Liver (tissue), 9 donors: Measurements from ENCODE around the gene KISS1. TPM values are rescaled to one million over a fixed set of nuclear protein-coding genes. Genes with fewer than 3 reads are reported as not detected.
"Not testable (repeated sequence)": the region's sequence is repeated elsewhere in the genome, so short reads cannot be mapped to it uniquely, and the experiment has no call there.

Source experiments
- DNase-seq: peaks from one replicate; pipeline ENCODE4 v3.0.0-alpha.2; 2017; ENCODE audit warnings: low spot score
- H3K27ac ChIP-seq, 2 donors: one replicate each; pipeline ENCODE4 v1.7.0; 2013; ENCODE audit warnings: inconsistent platforms in 2 of 2, low read length in 2 of 2, control low read depth in 1 of 2, low read depth in 1 of 2, mild to moderate bottlenecking in 1 of 2
- H3K27me3 ChIP-seq, 4 donors: one replicate each; pipeline versions ENCODE4 v1.6.1 to v1.7.0; 2013; ENCODE audit warnings: low read length in 3 of 4, inconsistent platforms in 1 of 4, mild to moderate bottlenecking in 1 of 4, moderate library complexity in 1 of 4; ENCODE audit not compliant: control insufficient read depth in 4 of 4, insufficient read depth in 4 of 4
- H3K36me3 ChIP-seq, 4 donors: one replicate each; pipeline versions ENCODE4 v1.6.1 to v1.7.0; 2013; ENCODE audit warnings: low read length in 3 of 4, mild to moderate bottlenecking in 3 of 4, low read depth in 1 of 4, moderate library complexity in 1 of 4; ENCODE audit not compliant: control insufficient read depth in 4 of 4, insufficient read depth in 3 of 4
- H3K4me1 ChIP-seq, 4 donors: one replicate each; pipeline versions ENCODE4 v1.6.1 to v1.7.0; 2013; ENCODE audit warnings: low read length in 3 of 4, mild to moderate bottlenecking in 3 of 4, moderate library complexity in 1 of 4; ENCODE audit not compliant: control insufficient read depth in 4 of 4, insufficient read depth in 4 of 4
- H3K4me3 ChIP-seq, 3 donors: one replicate each; pipeline versions ENCODE4 v1.6.1 to v1.7.0; 2013; ENCODE audit warnings: low read length in 3 of 3, control low read depth in 1 of 3, low read depth in 1 of 3, mild to moderate bottlenecking in 1 of 3
- H3K9ac ChIP-seq, 2 donors: one replicate each; pipeline ENCODE4 v1.7.0; 2013; ENCODE audit warnings: low read length in 2 of 2, mild to moderate bottlenecking in 2 of 2, moderate library complexity in 2 of 2, control low read depth in 1 of 2, low read depth in 1 of 2
- H3K9me3 ChIP-seq, 4 donors: one replicate each; pipeline versions ENCODE4 v1.6.1 to v1.7.0; 2013; ENCODE audit warnings: low read length in 3 of 4; ENCODE audit not compliant: control insufficient read depth in 4 of 4
- ATF3 ChIP-seq: IDR thresholded peaks from 2 replicates; pipeline ENCODE4 v1.6.1; 2016; ENCODE audit warnings: antibody characterized with exemption
- CTCF ChIP-seq: fragments of 150-350 bp; IDR thresholded peaks from 2 replicates; pipeline ENCODE4 v1.5.1; 2017; ENCODE audit warnings: improper control_type of control experiment, low read depth, low read length; ENCODE audit not compliant: missing input control
- FOXA1 ChIP-seq: IDR thresholded peaks from 2 replicates; pipeline ENCODE4 v1.6.1; 2016; ENCODE audit warnings: antibody characterized with exemption
- FOXA2 ChIP-seq: IDR thresholded peaks from 2 replicates; pipeline ENCODE4 v1.6.1; 2016; ENCODE audit warnings: antibody characterized with exemption
- GABPA ChIP-seq, 2 donors: IDR thresholded peaks in 1 of 2; conservative IDR thresholded peaks in 1 of 2; 2 replicates each; pipeline ENCODE4 v1.6.1; 2016; ENCODE audit warnings: antibody characterized with exemption in 2 of 2, mild to moderate bottlenecking in 1 of 2, moderate library complexity in 1 of 2
- HNF4A ChIP-seq, 2 donors: conservative IDR thresholded peaks; 2 replicates each; pipeline ENCODE4 v1.6.1; 2016; ENCODE audit warnings: antibody characterized with exemption in 2 of 2, mild to moderate bottlenecking in 2 of 2
- HNF4G ChIP-seq: IDR thresholded peaks from 2 replicates; pipeline ENCODE4 v1.6.1; 2016; ENCODE audit warnings: antibody characterized with exemption
- JUND ChIP-seq, 2 donors: IDR thresholded peaks; 2 replicates each; pipeline ENCODE4 v1.6.1; 2016; ENCODE audit warnings: antibody characterized with exemption in 2 of 2
- NR2F2 ChIP-seq: IDR thresholded peaks from 2 replicates; pipeline ENCODE4 v1.6.1; 2016; ENCODE audit warnings: antibody characterized with exemption
- REST ChIP-seq: IDR thresholded peaks from 2 replicates; pipeline ENCODE4 v1.6.1; 2016; ENCODE audit warnings: antibody characterized with exemption, mild to moderate bottlenecking
- SP1 ChIP-seq: IDR thresholded peaks from 2 replicates; pipeline ENCODE4 v1.6.1; 2018; ENCODE audit warnings: antibody characterized with exemption, mild to moderate bottlenecking
- TAF1 ChIP-seq: conservative IDR thresholded peaks from 2 replicates; pipeline ENCODE4 v1.6.1; 2016; ENCODE audit warnings: antibody characterized with exemption, mild to moderate bottlenecking
- YY1 ChIP-seq: IDR thresholded peaks from 2 replicates; pipeline ENCODE4 v1.6.1; 2016; ENCODE audit warnings: antibody characterized with exemption, mild to moderate bottlenecking
- ZBTB33 ChIP-seq: IDR thresholded peaks from 2 replicates; pipeline ENCODE4 v1.6.1; 2016; ENCODE audit warnings: antibody characterized with exemption
- WGBS: extraction: QIAGEN DNeasy Blood & Tissue Kit; methylation state at CpG from one replicate; pipeline ENCODE4 v1.1.7; 2013; 5-methylcytosine and 5-hydroxymethylcytosine counted together
- polyA plus RNA-seq, 2 donors: library from polyadenylated mRNA; stranded (reverse) in 1 of 2; unstranded in 1 of 2; fragments of 200-250 nt in 1 of 2; fragments of >200 nt in 1 of 2; fragmentation: Nextera tagmentation in 1 of 2; extraction: Ambion mirVana in 1 of 2; gene quantifications; one replicate each; pipeline versions ENCODE4 v1.2.1 to v1.2.3, GENCODE V29; 2013 to 2015
- total RNA-seq, 2 donors: library from RNA; depleted of rRNA; stranded (reverse); fragments of >200 nt; gene quantifications; one replicate each; pipeline ENCODE4 v1.2.3, GENCODE V29; 2014
- donor health status: healthy.
- donor health status: healthy.
- donor health status: healthy.
- donor health status: healthy.
- donor health status: healthy.

Gene KISS1
- total and polyA plus RNA-seq, 4 donors: 0.50 to 1.4 TPM; not detected in 2

- Histone ChIP-seq H3K4me3 (no peak overlapping the region), H3K36me3 (peaks cover 3 to 48% (median 23%) of the 10 kb centered on the region in 4 donors)
Observed at GRCh38 chr1:204240233-204240632, 43.9 kb upstream of the KISS1 start.

GRCh38 chr1:204239401-204239800, 43.1 kb upstream of the KISS1 start:
- H3K27ac ChIP-seq, H3K9me3 ChIP-seq, H3K4me3 ChIP-seq, H3K4me1 ChIP-seq, H3K27me3 ChIP-seq, H3K9ac ChIP-seq, DNase-seq: not testable (repeated sequence)
- H3K36me3 ChIP-seq: peaks cover 0 to 42% (median 18%) of the 10 kb centered on the region in 4 donors
- 43% methylated on average over 3 of the region's 3 CpGs for WGBS

More at GRCh38 chr1:204240233-204240632, 43.9 kb upstream of the KISS1 start:
- DNase-seq: no peak
- Histone ChIP-seq H3K27me3 (no peaks in the 10 kb centered on the region), H3K27ac (no peak overlapping the region), H3K4me1 (peaks cover 0 to 2% (median 0%) of the 10 kb centered on the region in 4 donors), H3K9me3 (no peaks in the 10 kb centered on the region), H3K9ac (no peak overlapping the region)
- no peak for TF ChIP-seq YY1
- TF ChIP-seq FOXA1: no peak
- no peak for TF ChIP-seq ATF3
- no peak for TF ChIP-seq REST
- TF ChIP-seq JUND (IDR thresholded peaks at IDR 0.05): no peak
- TF ChIP-seq HNF4G: no peak
- TF ChIP-seq HNF4A (conservative IDR thresholded peaks at IDR 0.05): no peak
- TF ChIP-seq SP1: no peak
- TF ChIP-seq ZBTB33: no peak
- no peak for TF ChIP-seq NR2F2
- TF ChIP-seq CTCF: no peak
- no peak for TF ChIP-seq FOXA2
- no peak for TF ChIP-seq TAF1
- TF ChIP-seq GABPA (IDR thresholded peaks at IDR 0.05 in 1 of 2, conservative IDR thresholded peaks at IDR 0.05 in 1 of 2): no peak
- WGBS: 81% methylated on average over 1 of the region's 1 CpG

GRCh38 chr1:204238520-204238919, 42.2 kb upstream of the KISS1 start:
- not testable (repeated sequence) for DNase-seq
- 94% methylated on average over 2 of the region's 2 CpGs for WGBS

GRCh38 chr1:204237515-204237914, 41.2 kb upstream of the KISS1 start:
- not testable (repeated sequence) for H3K27ac ChIP-seq, H3K9me3 ChIP-seq, DNase-seq, H3K9ac ChIP-seq, H3K4me1 ChIP-seq, H3K4me3 ChIP-seq, H3K27me3 ChIP-seq
- peaks cover 0 to 44% (median 20%) of the 10 kb centered on the region in 4 donors for H3K36me3 ChIP-seq
- 96% methylated on average over 1 of the region's 1 CpG for WGBS

More at GRCh38 chr1:204238520-204238919, 42.2 kb upstream of the KISS1 start:
- peaks cover 0 to 44% (median 22%) of the 10 kb centered on the region in 4 donors for H3K36me3 ChIP-seq
- H3K4me1 ChIP-seq, H3K9ac ChIP-seq, H3K4me3 ChIP-seq, H3K9me3 ChIP-seq, H3K27me3 ChIP-seq, H3K27ac ChIP-seq: not testable (repeated sequence)
